Upper lobe of left lung (tissue), 4 donors: ENCODE data around the gene ZNF35.

Experiments
- EP300 ChIP-seq, 4 donors: sonication (generic); formaldehyde crosslinking; IDR thresholded peaks; one replicate each; pipeline ENCODE4 v1.5.1; 2017; ENCODE audit warnings: antibody characterized with exemption in 4 of 4, control low read depth in 2 of 4
- POLR2A ChIP-seq, 4 donors: fragments of 450-650 bp; IDR thresholded peaks; one replicate each; pipeline ENCODE4 v1.5.1; 2016 to 2017; ENCODE audit warnings: antibody characterized with exemption in 4 of 4, mild to moderate bottlenecking in 2 of 4

GRCh38 chr3:44666346-44666745 is 17.8 kb downstream of the ZNF35 start:
- no peak for TF ChIP-seq POLR2A (IDR thresholded peaks at IDR 0.05)
- TF ChIP-seq EP300 (IDR thresholded peaks at IDR 0.05): no peak
